HUES48 (cell line): ENCODE measurements around the gene EPX.

Experiments
- H3K27ac ChIP-seq: one replicate; pipeline ENCODE4 v1.7.0; 2013; ENCODE audit warnings: low read depth, low read length, inconsistent platforms
- H3K27me3 ChIP-seq: 2 replicates; pipeline ENCODE4 v1.6.1; 2013; ENCODE audit warnings: mild to moderate bottlenecking, low read length; ENCODE audit not compliant: control insufficient read depth, insufficient read depth
- H3K36me3 ChIP-seq: 2 replicates; pipeline ENCODE4 v1.6.1; 2013; ENCODE audit warnings: low read length; ENCODE audit not compliant: control insufficient read depth, insufficient read depth
- H3K4me1 ChIP-seq: 2 replicates; pipeline ENCODE4 v1.6.1; 2013; ENCODE audit warnings: mild to moderate bottlenecking, low read length; ENCODE audit not compliant: control insufficient read depth, insufficient read depth
- H3K4me3 ChIP-seq: 2 replicates; pipeline ENCODE4 v1.5.1; 2013; ENCODE audit warnings: mild to moderate bottlenecking, low read depth, low read length
- H3K9ac ChIP-seq: 2 replicates; pipeline ENCODE4 v1.6.1; 2013; ENCODE audit warnings: mild to moderate bottlenecking, low read depth, low read length, moderate library complexity
- H3K9me3 ChIP-seq: 2 replicates; pipeline ENCODE4 v1.6.1; 2013; ENCODE audit warnings: low read length; ENCODE audit not compliant: control insufficient read depth, insufficient read depth

Gene EPX

DNA sequence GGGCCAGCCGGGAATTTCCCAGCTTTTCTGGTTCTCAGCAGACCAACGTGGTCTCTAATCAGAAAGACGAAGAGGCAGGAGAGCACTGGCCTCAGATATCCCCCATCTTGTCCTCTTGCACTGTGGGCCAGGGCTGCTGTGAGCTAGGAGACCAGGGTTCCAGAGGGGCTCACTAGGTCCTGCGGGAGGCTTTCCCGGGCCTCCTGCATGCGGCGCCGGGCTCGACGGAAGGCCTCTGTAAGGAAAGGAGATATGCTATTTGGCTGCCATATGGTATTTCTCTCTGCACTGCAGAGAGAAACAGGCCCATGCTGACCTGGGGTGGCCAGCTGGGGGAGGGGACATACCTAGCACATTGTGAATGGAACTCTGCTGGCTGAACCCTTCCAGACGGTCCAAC, 13.4 kb downstream of the EPX start:
- Histone ChIP-seq H3K9me3 (no peaks in the 10 kb centered on the region), H3K4me3 (no peak overlapping the region), H3K27ac (no peak overlapping the region), H3K9ac (no peak overlapping the region), H3K27me3 (no peaks in the 10 kb centered on the region), H3K4me1 (no peaks in the 10 kb centered on the region), H3K36me3 (peaks cover 45% of the 10 kb centered on the region)

DNA sequence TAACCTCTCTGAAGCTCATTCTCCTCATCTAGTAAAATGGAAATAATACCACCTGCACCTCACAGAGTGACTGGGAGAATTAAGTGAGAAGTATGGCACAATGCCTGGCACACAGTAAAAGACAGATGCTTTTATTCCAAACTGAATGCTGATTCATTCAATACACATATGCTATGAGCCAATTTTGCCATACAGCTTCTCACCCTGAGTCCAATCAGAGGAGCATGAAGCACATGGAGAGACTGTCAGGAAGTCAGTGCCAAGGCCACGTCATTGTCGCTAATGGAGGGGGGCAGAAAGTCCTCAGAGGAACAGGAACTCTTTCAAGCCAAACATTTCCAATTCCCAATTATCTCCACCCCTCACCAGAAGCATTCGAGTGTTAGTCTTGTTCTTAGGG, 14.9 kb downstream of the EPX start:
- no peak overlapping the region for H3K9ac ChIP-seq
- H3K27ac ChIP-seq = no peak overlapping the region
- peaks cover 51% of the 10 kb centered on the region for H3K36me3 ChIP-seq
- no peak overlapping the region for H3K4me3 ChIP-seq
- H3K4me1 ChIP-seq = no peaks in the 10 kb centered on the region
- H3K9me3 ChIP-seq = no peaks in the 10 kb centered on the region
- no peaks in the 10 kb centered on the region for H3K27me3 ChIP-seq

DNA sequence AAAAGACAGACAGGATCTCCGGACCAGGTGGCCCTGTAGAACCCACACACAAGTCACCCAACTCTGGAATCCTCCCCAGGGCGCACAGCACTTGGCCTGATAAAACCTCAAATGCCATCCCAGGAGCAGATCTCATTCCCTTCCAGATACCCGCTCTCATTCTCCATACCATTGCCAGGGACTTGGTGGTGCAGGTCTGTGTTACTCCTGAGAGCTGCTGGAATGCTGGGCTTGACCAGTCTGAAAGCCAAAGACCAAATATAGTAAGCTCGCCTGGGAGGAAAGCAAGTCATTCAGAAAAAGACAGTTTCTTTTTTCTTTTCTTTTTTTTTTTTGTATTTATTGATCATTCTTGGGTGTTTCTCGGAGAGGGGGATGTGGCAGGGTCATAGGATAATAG, 15.8 kb downstream of the EPX start:
- no peaks in the 10 kb centered on the region for H3K9me3 ChIP-seq
- H3K36me3 ChIP-seq = peaks cover 60% of the 10 kb centered on the region
- no peak overlapping the region for H3K9ac ChIP-seq
- H3K27ac ChIP-seq = no peak overlapping the region
- H3K4me3 ChIP-seq = no peak overlapping the region
- no peaks in the 10 kb centered on the region for H3K4me1 ChIP-seq
- no peaks in the 10 kb centered on the region for H3K27me3 ChIP-seq

DNA sequence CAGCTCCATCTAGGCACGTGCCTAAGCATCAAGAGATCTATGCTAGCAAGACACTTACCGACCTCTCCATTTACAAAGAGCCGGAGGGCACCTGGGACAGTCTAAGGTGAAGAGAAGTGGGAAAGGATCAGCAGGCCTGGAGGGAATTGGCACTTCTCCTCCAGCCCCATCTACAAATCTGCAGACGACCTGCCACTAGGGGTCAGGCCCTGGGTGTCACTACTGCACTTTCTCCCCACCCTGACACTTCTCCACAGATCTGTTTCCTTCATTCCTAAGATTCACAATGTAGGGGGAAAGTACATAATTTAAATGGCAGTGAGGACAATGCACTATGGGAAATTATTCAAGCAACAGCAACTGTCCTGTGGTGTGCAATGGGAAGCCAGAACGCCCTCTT, 18.4 kb downstream of the EPX start:
- Histone ChIP-seq H3K9ac (no peak overlapping the region), H3K9me3 (no peaks in the 10 kb centered on the region), H3K27me3 (no peaks in the 10 kb centered on the region), H3K4me1 (no peaks in the 10 kb centered on the region), H3K4me3 (no peak overlapping the region), H3K27ac (no peak overlapping the region), H3K36me3 (peaks cover 59% of the 10 kb centered on the region)

DNA sequence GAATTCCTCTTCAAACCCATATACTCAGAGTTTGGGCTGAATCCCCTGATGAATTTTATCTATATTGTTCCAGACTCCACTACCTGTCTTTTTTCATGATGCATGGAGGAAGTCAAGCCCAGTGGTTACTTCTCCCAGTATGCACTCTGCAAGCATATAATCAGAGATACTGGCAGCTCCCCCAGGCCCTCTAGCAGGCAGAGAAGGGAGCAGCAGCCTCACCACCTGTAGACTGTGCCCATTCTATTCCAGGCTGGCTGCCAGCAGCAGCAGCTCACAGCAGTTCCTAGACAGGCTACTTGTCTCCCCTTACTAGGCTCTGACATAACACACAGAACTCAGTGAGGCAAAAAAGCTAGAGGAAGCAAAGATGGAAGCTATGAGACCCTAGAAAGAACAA, 23.2 kb downstream of the EPX start:
- Histone ChIP-seq H3K4me3 (no peak overlapping the region), H3K36me3 (peaks cover 27% of the 10 kb centered on the region), H3K27me3 (peaks cover 9% of the 10 kb centered on the region), H3K4me1 (peaks cover 6% of the 10 kb centered on the region; the same call in 1 of the 2 replicates), H3K9ac (no peak overlapping the region), H3K27ac (no peak overlapping the region), H3K9me3 (no peaks in the 10 kb centered on the region)

DNA sequence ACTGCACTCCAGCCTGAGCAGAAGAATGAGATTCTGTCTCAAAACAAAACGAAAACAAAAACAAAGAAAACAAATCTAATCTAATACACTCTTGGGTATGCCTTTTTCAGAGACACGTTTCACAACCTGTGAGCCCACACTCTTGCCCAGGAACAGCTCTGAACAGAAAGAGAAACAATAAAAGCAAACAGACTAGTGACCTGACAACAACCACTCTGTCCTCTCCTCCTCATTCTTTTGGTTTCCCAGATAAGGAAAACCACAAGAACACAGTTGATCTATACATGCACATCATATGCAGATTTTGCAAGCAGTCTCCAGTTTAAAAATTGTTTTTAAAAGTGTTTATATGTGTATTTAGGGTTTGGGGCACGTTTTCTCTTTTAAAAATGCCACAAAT, 25.2 kb downstream of the EPX start:
- Histone ChIP-seq H3K36me3 (peaks cover 18% of the 10 kb centered on the region), H3K27ac (no peak overlapping the region), H3K27me3 (peaks cover 9% of the 10 kb centered on the region), H3K4me3 (no peak overlapping the region), H3K9ac (no peak overlapping the region), H3K4me1 (peaks cover 6% of the 10 kb centered on the region; the same call in 1 of the 2 replicates), H3K9me3 (no peaks in the 10 kb centered on the region)

DNA sequence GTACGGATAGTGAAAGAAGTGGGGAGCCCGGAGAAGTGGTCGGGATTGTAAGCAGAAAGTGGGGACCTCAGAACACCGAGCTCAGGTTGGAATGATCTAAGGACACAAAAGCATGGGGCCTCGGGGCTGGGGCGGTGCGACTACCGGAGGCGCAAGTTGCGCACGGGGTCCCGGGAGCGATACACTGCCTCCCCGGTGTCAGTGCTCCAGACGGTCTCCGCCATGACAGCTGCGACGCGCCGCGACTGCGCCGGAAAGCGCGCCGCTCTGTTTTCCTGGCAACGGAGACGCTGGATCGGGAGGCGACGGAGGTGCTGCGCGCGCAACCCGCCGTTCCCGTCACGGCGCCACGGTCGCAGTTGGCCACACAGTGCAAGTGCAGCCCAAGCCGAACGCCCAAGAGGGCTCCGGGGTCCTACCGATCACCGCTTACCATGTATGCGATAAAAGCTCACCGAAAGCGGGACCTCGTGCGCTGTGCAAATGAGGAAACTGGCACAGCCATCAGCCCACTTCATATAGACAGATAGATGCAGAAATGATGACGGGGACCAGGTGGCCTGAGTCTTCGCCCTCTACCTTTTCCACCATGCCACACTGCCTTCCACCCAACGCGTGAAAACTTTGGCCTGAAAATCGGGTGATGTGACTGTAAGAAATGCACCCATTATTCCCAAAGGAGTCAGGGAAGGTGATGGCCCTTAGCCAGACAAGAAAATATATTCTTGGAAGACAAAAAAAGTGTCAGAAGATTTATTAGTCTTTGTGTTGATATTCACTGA, 26.7 kb downstream of the EPX start, which contains the start of gene MKS1:
Gene MKS1 (minus strand): TSS at position 249 of the 782 bp plus-strand sequence. CDS start 25 bp downstream, at position 224.
- H3K4me3 ChIP-seq = peak within 1 kb of the TSS; percentile 91
- H3K27me3 ChIP-seq = peaks cover 9% of the 10 kb centered on the region
- no peaks in the 10 kb centered on the region for H3K9me3 ChIP-seq
- peaks cover 9% of the 10 kb centered on the region for H3K36me3 ChIP-seq
- H3K4me1 ChIP-seq = peaks cover 6% of the 10 kb centered on the region; the same call in 1 of the 2 replicates
- peak within 1 kb of the TSS; percentile 65 for H3K9ac ChIP-seq
- no peak within 1 kb of the TSS for H3K27ac ChIP-seq

DNA sequence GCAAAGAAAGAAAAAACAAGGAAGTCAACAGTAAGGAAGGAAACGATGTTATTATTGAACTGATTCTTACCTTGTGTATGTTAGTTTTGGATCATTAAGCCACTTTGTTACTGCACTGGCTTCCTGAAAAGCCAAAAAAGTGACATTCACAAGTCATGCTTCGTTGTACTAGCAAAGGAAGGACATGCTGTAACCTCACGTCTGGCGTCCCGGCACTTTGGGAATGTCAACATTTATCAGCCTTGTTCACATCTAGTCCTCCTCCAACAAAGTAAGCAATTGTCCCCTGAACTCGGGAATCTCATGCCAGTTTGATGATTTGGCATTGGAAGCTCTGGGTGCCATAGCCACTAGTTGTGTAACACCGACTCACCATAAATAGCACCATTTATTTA, 27.3 kb downstream of the EPX start:
- Histone ChIP-seq H3K9ac (no peak overlapping the region), H3K36me3 (peaks cover 9% of the 10 kb centered on the region), H3K4me3 (peak overlapping the region; percentile 62), H3K27me3 (peaks cover 9% of the 10 kb centered on the region), H3K27ac (no peak overlapping the region), H3K4me1 (peaks cover 6% of the 10 kb centered on the region; the same call in 1 of the 2 replicates), H3K9me3 (no peaks in the 10 kb centered on the region)

DNA sequence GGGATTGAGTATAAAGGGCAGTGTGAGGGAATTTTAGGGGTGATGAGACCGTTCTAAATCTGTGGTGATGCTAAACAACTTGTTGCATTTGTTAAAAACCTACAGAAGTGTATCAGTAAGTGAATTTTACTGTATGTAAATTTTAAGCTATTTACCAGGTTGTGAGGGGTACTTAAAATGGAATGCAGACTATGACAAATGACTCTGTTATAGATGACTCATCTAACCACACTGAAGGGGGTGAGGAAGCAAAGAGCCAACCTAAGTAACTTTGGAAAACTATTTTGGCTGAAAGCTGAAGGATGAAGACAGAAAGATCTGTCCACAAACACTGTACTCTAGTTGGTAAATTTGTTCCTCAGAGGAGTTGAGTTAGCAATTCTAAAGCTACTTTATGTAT, 31.8 kb downstream of the EPX start:
- Histone ChIP-seq H3K4me1 (peaks cover 17% of the 10 kb centered on the region), H3K9me3 (no peaks in the 10 kb centered on the region), H3K4me3 (no peak overlapping the region), H3K9ac (no peak overlapping the region), H3K27ac (peak overlapping the region; percentile 69), H3K36me3 (no peaks in the 10 kb centered on the region), H3K27me3 (peaks cover 41% of the 10 kb centered on the region)

DNA sequence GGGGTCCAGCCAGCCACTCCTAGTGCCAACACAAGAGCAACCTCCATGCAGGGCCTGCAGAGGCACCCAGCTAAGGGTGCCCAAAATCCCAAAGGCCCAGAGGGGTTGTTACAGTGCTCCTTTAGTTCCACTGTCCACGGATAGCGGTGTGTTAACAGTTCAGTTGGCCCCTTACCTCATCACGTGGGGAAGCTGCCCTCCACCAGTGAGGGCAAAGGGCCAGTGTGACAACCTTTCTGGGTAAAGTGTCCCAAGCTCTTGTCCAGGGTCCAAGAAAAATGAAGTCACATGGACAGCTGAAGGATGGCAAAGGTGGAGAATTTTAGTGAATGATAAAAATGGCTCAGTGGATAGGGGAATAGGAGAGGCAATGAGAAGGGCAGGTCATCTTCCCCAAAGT, 35.2 kb downstream of the EPX start:
- Histone ChIP-seq H3K27ac (no peak overlapping the region), H3K4me1 (peaks cover 16% of the 10 kb centered on the region), H3K9ac (no peak overlapping the region), H3K27me3 (peaks cover 66% of the 10 kb centered on the region), H3K4me3 (no peak overlapping the region), H3K36me3 (no peaks in the 10 kb centered on the region), H3K9me3 (no peaks in the 10 kb centered on the region)

DNA sequence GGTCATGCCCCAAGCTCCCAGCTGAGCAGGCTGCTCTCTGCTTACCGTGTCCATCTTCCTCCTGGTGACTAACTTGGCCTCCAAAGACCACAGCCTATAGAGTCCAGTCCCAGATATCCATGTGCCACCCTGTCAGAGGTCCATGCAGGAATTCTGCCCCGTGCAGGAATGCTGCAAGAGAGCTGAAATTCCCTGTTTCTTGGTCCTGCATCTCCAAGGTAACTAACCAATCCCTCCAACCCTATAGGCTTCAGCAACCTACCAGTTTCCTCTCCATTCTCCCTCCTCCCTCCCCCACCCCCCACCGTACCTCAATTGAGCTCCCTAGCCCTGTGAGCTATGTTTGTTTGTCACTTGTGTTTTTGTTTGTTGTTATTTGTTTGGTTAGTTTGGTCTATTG, 36.2 kb downstream of the EPX start:
- Histone ChIP-seq H3K27ac (no peak overlapping the region), H3K36me3 (no peaks in the 10 kb centered on the region), H3K4me3 (peak overlapping the region; percentile 14; the same call in 1 of the 2 replicates), H3K27me3 (peaks cover 74% of the 10 kb centered on the region), H3K9ac (no peak overlapping the region), H3K9me3 (no peaks in the 10 kb centered on the region), H3K4me1 (peaks cover 16% of the 10 kb centered on the region)
